Omental fat pad (tissue), 4 donors: Measurements from ENCODE around the gene CD226. TPM values are rescaled to one million over a fixed set of nuclear protein-coding genes. Genes with fewer than 3 reads are reported as not detected.
"Not testable (repeated sequence)": the region's sequence is repeated elsewhere in the genome, so short reads cannot be mapped to it uniquely, and the experiment has no call there.

ENCODE experiments used
- ATAC-seq: fragments of 150-250 bp; one replicate; pipeline ENCODE4 v1.9.1; 2016; ENCODE audit warnings: mild to moderate bottlenecking, moderate library complexity; ENCODE audit not compliant: low FRiP score
- DNase-seq: peaks from one replicate; pipeline ENCODE4 v3.0.0-alpha.2; 2019; ENCODE audit warnings: low spot score
- CTCF ChIP-seq, 3 donors: fragments of 450-650 bp; IDR thresholded peaks; one replicate each; pipeline ENCODE4 v1.5.1; 2016 to 2017; ENCODE audit warnings: antibody characterized with exemption in 3 of 3, mild to moderate bottlenecking in 3 of 3, moderate library complexity in 2 of 3
- total RNA-seq, 4 donors: library from RNA; depleted of rRNA; stranded (reverse); fragments of >200 nt; gene quantifications; one replicate each; pipeline ENCODE4 v1.1.0, GENCODE V29; 2016

The CD226 gene
- total RNA-seq, 4 donors from 2014 or later: 1.9 to 4.3 (median 3.0) TPM

- DNase-seq (no peak), ATAC-seq (no peak)
- no peak for TF ChIP-seq CTCF (IDR thresholded peaks at IDR 0.05)
Observed at GRCh38 chr18:69941183-69941582, 6.5 kb downstream of the CD226 start.

- not testable (repeated sequence) for ATAC-seq, DNase-seq
Observed at GRCh38 chr18:69939812-69940211, 7.9 kb downstream of the CD226 start.

GRCh38 chr18:69936191-69936558, 11.5 kb downstream of the CD226 start:
- TF ChIP-seq CTCF (IDR thresholded peaks at IDR 0.05): no peak
- no peak for ATAC-seq
- DNase-seq: no peak

DNA sequence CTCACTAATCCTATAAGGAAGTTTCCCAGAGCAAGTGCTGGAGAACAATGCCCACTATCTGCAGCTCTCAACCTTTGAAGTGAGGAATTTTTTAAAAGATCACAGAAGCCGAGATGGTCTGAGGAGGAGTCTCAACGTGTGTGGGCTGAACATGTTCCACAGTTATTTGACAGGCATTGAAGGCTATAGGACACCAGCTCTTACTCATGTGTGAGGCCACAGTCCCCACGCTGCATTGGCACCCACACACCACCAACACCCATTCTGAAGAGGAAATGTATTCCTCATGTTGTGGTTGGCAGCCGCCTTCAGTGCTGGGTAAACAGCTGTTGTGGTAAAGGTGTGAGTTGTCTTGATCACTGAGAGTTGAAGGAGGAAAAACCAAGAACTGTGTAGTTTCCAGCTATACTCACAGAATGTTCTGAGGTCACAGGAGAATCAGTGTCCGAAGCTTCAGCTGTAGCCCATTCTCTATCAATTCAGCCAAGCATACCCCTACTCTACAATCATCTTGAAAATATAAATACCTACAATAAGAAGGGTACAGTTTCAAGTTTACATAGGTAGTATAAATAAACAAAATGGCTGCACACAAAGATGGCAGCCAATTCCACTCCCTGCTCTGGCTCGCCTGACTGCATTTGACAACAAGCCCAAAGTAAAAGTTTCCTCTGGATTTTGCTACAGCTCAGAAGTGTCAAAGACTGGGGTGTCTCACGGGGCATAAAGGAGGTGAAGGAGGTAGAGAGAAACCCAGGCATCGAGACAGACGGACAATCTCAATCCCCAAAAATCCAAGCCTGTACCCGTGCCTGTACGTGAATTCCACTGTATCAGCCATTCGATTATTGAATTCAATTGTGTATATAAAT, 12.1 kb downstream of the CD226 start:
- DNase-seq: no peak
- no peak for ATAC-seq
- TF ChIP-seq CTCF (IDR thresholded peaks at IDR 0.05): no peak

DNA sequence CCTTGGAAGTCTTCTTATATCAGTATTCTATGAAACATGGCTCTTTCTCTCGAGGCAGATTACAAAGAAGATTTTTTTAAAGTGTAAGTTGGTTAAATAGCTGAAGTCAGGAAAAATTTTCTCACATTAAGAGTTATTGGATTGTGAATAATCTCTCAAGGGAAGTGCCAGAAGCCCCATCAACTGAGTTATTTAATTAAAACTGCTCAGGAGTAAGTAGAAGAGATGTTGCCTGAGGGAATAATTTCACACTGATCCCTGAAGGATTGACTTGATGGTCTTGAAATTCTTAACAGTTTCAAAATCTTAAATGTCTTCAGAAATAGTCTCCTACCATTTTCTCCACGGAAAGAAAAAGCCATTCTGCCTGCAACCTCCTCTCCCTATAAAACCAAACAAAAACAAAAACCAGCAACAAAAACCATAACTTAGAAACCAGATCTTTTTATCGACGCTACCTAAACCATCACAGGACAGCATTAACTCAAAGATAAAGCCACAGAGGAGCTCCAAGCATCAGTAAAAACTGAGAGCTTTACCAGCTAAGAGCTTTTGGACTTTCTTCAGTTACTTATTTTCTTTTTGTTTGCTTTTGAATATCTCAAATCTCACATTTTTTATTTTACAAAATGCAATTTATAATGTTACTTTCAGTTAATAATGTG, 12.9 kb downstream of the CD226 start:
- no peak for ATAC-seq
- no peak for DNase-seq
- no peak for TF ChIP-seq CTCF (IDR thresholded peaks at IDR 0.05)

DNA sequence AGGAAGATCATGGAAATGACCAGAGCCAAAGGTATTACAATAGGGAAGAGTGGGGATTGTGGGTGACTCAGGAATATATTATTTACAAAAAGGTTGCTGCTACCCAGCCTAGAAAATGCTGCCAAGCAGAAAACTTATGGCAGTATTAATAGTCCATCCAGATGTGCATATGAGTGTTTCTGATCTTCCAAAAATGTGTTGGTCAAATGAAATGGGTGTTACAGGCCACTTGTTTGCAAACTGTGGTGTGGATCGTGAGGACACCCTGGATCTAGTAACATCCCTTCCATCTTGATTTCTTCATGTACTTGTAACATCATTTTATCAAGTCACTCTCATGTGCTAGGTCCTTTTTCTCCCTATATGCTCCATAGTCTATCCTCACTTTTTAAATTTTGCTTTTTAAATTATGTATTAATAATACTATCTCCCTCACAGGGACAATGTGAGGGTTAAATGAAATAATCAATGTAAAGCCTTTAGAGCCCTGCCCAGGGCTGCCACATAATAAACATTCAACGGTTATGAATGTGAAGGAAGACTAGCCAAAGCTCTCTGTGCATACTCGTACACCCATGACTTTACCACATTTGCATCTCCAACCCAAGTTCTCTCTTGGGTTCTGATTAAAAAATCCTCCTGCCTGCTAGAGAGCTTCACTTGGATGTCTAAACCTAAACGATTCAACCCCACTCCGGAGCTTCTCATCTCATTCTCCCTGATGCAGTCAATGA, 18.5 kb downstream of the CD226 start:
- no peak for DNase-seq
- ATAC-seq: no peak
- TF ChIP-seq CTCF (IDR thresholded peaks at IDR 0.05): no peak

DNA sequence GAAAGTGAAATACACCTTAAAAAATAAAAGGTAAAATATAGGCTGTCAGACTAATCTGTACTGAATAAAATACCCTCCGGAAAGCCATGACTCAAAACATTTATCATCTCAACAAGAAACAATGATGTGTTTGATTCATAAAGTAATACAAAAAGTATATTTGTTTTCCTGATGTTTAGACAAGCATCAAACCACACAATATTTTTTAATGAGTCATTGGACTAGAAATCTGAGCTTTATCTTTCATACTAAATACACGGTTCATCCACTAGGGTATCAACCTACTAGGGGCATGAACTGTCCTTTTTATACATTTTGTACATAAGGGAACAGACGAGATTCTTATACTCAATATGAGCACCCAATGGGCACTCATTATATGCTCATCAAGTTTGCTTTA, 31.3 kb downstream of the CD226 start:
- no peak for TF ChIP-seq CTCF (IDR thresholded peaks at IDR 0.05)
- ATAC-seq (no peak), DNase-seq (no peak)
